ENCODE measurements around the gene DCAF17. TPM values are rescaled to one million over a fixed set of nuclear protein-coding genes. Genes with fewer than 3 reads are reported as not detected.
A peak's percentile ranks its signal among the peaks of the same experiment; 100 is the strongest.
"Not testable (repeated sequence)": the region's sequence is repeated elsewhere in the genome, so short reads cannot be mapped to it uniquely, and the experiment has no call there.

DCAF17 gene
- total RNA-seq, 1 experiment from 2014 or later: 20.8 TPM

DNA sequence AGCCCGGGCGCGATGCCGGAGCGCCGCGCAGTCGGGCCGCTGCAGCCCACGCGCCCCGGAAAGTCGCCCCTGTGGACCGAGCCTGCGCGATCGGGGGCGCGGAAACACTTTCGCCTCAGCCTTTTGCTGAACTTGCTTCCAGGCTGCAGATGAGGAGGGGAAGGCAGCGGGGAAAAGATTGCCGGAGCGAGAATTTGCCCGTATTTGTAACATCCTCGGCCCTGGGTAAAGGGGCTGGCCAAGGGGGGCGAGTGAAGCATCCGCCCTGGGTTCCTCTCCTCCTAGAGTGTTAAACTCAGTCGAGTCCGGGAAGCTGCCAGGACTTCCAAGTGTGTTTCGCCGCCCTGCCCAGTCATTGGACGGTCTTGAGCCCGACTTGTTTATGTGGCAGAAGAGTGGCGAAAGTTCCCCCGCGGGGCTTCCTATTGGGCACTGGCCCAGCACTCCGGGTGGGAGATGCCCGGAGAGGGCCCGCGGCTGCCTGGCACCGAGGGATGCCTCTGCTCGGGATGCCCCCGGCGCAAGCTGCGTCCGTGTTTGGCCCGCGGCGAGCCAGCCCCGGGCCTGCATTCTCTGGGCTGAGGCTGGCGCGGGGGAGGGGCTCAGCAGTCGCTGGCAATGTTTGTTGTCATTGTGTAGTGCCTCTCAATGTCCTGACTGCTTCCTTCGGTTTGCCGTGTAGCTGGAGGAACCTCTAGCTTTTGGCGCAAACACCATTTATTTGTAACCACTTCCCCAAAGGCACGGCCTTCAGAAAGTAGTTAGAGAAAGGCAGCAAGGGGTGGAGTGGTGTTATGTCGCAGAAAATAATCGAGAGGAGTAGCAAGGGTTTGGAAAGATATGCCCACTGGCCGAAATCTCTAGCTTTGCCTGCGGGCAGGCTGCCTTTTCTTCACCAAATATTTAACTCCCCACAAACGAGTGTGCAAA, 89.3 kb downstream of the DCAF17 start:
- Mint-ChIP-seq H3K4me3 (ENCODE audit: unreplicated experiment) (peak overlapping the region; percentile 85), H3K27ac (ENCODE audit: low read depth, unreplicated experiment) (peak overlapping the region; percentile 75), H3K4me1 (ENCODE audit: insufficient read depth, unreplicated experiment) (peaks cover 16% of the 10 kb centered on the region), H3K27me3 (ENCODE audit: insufficient read depth, unreplicated experiment) (no peaks in the 10 kb centered on the region), H3K36me3 (ENCODE audit: insufficient read depth, unreplicated experiment) (no peaks in the 10 kb centered on the region), H3K9me3 (ENCODE audit: unreplicated experiment) (peaks cover 1% of the 10 kb centered on the region)
- TF ChIP-seq, protein P1, sequence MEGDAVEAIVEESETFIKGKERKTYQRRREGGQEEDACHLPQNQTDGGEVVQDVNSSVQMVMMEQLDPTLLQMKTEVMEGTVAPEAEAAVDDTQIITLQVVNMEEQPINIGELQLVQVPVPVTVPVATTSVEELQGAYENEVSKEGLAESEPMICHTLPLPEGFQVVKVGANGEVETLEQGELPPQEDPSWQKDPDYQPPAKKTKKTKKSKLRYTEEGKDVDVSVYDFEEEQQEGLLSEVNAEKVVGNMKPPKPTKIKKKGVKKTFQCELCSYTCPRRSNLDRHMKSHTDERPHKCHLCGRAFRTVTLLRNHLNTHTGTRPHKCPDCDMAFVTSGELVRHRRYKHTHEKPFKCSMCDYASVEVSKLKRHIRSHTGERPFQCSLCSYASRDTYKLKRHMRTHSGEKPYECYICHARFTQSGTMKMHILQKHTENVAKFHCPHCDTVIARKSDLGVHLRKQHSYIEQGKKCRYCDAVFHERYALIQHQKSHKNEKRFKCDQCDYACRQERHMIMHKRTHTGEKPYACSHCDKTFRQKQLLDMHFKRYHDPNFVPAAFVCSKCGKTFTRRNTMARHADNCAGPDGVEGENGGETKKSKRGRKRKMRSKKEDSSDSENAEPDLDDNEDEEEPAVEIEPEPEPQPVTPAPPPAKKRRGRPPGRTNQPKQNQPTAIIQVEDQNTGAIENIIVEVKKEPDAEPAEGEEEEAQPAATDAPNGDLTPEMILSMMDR (IDR thresholded peaks at IDR 0.05; ENCODE audit: unreplicated experiment): no peak
- ChIA-PET CTCF (interaction anchor here (0.5 to 1.4 kb wide), 7 partner anchors 32 to 595 kb away, joined by 3 to 4 read pairs (median 4); partner anchors contain the start of genes DCAF17, GORASP2 and METTL8), POLR2A (interaction anchor here (0.5 to 4.8 kb wide), 40 partner anchors 8 to 1511 kb away, joined by 3 to 108 read pairs (median 4); partner anchors contain the start of genes DCAF17, DYNC1I2, GORASP2 and METTL8)
- peak; percentile 77 for DNase-seq (ENCODE audit: unreplicated experiment)
- no TSS peak for BruUV-seq (replicated peaks)
- intact Hi-C loops (cut with micrococcal nuclease): no loop called here

DNA sequence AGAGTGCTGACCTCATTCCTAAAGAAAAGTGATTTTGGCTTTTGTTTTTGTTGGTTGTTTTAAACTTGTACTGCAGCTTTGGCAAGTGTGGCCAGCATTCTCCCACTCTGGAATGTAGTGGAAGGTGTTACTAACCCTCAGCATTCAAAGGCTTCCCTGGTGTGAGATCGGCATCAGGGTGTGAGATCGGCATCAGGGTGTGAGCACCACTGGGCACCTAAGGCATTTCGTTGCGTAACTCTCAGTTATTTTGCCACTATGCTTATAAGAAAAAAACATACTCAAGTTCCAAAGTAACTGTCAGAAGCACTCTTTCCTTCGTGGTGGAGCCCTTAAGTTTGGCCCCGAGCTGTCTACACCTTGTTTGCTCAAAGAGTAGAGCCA, 90.0 kb downstream of the DCAF17 start:
- ChIA-PET POLR2A (interaction anchor here (0.7 to 4.8 kb wide), 32 partner anchors 8 to 707 kb away, joined by 3 to 108 read pairs (median 4); partner anchors contain the start of genes DCAF17, GORASP2 and METTL8), CTCF (interaction anchor here (0.6 to 1.4 kb wide), 6 partner anchors 32 to 595 kb away, joined by 3 to 4 read pairs (median 4); partner anchors contain the start of genes DCAF17, GORASP2 and METTL8)
- Mint-ChIP-seq H3K9me3 (ENCODE audit: unreplicated experiment) (peaks cover 8% of the 10 kb centered on the region), H3K4me3 (ENCODE audit: unreplicated experiment) (peak overlapping the region; percentile 85), H3K27me3 (ENCODE audit: insufficient read depth, unreplicated experiment) (no peaks in the 10 kb centered on the region), H3K27ac (ENCODE audit: low read depth, unreplicated experiment) (peak overlapping the region; percentile 75), H3K36me3 (ENCODE audit: insufficient read depth, unreplicated experiment) (no peaks in the 10 kb centered on the region), H3K4me1 (ENCODE audit: insufficient read depth, unreplicated experiment) (peaks cover 21% of the 10 kb centered on the region)
- no TSS peak for BruUV-seq (replicated peaks)
- intact Hi-C loops (cut with micrococcal nuclease): no loop called here
- DNase-seq (ENCODE audit: unreplicated experiment): peak; percentile 83
- TF ChIP-seq, protein P1 (IDR thresholded peaks at IDR 0.05; ENCODE audit: unreplicated experiment): no peak

DNA sequence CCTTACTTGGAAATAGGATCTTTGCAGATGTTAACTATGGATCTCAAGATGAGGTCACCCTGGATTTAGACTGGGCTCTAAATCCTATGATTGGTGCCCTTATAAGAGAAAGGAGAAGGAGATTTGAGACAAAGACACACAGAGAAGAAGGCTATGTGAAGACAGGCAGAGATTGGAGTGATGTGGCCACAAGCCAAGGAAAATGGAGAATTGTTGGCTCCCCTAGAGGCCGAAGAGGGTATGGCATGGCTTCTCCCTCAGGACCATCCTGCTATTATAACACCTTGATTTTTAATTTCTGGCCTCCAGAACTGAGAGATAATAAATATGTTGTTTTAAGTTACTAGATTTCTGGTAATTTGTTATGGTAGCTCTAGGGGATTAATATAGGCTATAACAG, 95.9 kb downstream of the DCAF17 start:
- POLR2A ChIA-PET: interaction anchor here (0.7 to 1.1 kb wide), 2 partner anchors 8 to 52 kb away, joined by 3 to 5 read pairs; partner anchors contain the start of gene CYBRD1
- H3K36me3 Mint-ChIP-seq (ENCODE audit: insufficient read depth, unreplicated experiment): peaks cover 7% of the 10 kb centered on the region
- H3K27ac Mint-ChIP-seq (ENCODE audit: low read depth, unreplicated experiment): no peak overlapping the region
- H3K27me3 Mint-ChIP-seq (ENCODE audit: insufficient read depth, unreplicated experiment): no peaks in the 10 kb centered on the region
- DNase-seq (ENCODE audit: unreplicated experiment): no peak
- H3K4me1 Mint-ChIP-seq (ENCODE audit: insufficient read depth, unreplicated experiment): peaks cover 11% of the 10 kb centered on the region
- H3K9me3 Mint-ChIP-seq (ENCODE audit: unreplicated experiment): peaks cover 15% of the 10 kb centered on the region
- no TSS peak for BruUV-seq (replicated peaks)
- H3K4me3 Mint-ChIP-seq (ENCODE audit: unreplicated experiment): no peak overlapping the region
- intact Hi-C loops (cut with micrococcal nuclease): no loop called here
- TF ChIP-seq, protein P1 (IDR thresholded peaks at IDR 0.05; ENCODE audit: unreplicated experiment): peak; percentile 46
- CTCF ChIA-PET: interaction anchor here (0.6 to 1.3 kb wide), 2 partner anchors 23 to 50 kb away, joined by 3 to 4 read pairs; no protein-coding TSS in a partner anchor

DNA sequence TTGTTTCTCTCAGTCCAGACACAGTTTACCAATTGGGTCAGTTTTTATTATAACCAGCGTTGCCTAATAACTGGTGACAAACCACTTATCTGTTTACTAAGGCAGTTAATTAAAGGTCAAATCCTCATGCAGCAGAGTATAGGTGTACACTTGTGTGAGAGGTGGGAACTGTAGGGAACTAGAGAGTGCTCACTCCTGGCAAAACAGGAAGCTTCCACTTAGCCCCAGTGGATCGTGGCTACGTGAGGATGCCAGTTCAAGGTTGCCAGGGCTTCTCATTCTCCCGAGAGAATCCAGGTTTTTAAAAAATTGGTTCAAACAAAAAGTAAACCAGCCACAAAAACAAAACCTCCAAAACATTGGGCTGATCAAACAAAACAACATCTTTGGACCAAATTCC, 96.4 kb downstream of the DCAF17 start:
- BruUV-seq (replicated peaks): no TSS peak
- Mint-ChIP-seq H3K27ac (ENCODE audit: low read depth, unreplicated experiment) (no peak overlapping the region), H3K27me3 (ENCODE audit: insufficient read depth, unreplicated experiment) (no peaks in the 10 kb centered on the region)

DNA sequence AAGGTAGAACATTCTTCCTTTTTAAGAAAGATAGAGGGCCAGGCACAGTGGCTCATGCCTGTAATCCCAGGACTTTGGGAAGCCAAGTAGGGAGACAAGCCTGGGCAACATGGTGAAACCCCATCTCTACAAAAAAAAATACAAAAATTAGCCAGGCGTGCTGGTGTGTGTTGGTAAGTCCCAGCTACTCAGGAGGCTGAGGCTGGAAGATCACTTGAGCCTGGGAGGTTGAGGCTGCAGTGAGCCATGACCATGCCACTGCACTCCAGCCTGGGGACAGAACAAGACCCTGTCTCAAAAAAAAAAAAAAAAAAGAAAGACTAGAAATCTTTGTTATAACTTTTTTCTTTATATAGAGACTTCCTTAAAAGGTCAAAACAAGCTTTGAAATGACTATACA, 96.8 kb downstream of the DCAF17 start:
- ChIA-PET CTCF (interaction anchor here (1.3 kb wide), 1 partner anchor 49 kb away, joined by 3 read pairs; no protein-coding TSS in a partner anchor), POLR2A (interaction anchor here (0.6 to 2.0 kb wide), 4 partner anchors 9 to 99 kb away, joined by 4 to 5 read pairs (median 4); partner anchors contain the start of gene CYBRD1)
- H3K4me1 Mint-ChIP-seq (ENCODE audit: insufficient read depth, unreplicated experiment); H3K27me3 Mint-ChIP-seq (ENCODE audit: insufficient read depth, unreplicated experiment); H3K36me3 Mint-ChIP-seq (ENCODE audit: insufficient read depth, unreplicated experiment); DNase-seq (ENCODE audit: unreplicated experiment); intact Hi-C loops (cut with micrococcal nuclease); H3K4me3 Mint-ChIP-seq (ENCODE audit: unreplicated experiment); BruUV-seq (replicated peaks): not testable (repeated sequence)
- H3K27ac Mint-ChIP-seq (ENCODE audit: low read depth, unreplicated experiment): peak overlapping the region; percentile 51
- H3K9me3 Mint-ChIP-seq (ENCODE audit: unreplicated experiment): peaks cover 15% of the 10 kb centered on the region

More for the DNA sequence above, 96.4 kb downstream of the DCAF17 start:
- POLR2A ChIA-PET: interaction anchor here (1.1 to 1.2 kb wide), 2 partner anchors 9 to 14 kb away, joined by 4 to 5 read pairs; partner anchors contain the start of gene CYBRD1
- CTCF ChIA-PET: interaction anchor here (0.6 to 1.3 kb wide), 2 partner anchors 24 to 49 kb away, joined by 3 to 4 read pairs; no protein-coding TSS in a partner anchor
- Mint-ChIP-seq H3K4me1 (ENCODE audit: insufficient read depth, unreplicated experiment) (peaks cover 6% of the 10 kb centered on the region), H3K9me3 (ENCODE audit: unreplicated experiment) (peaks cover 15% of the 10 kb centered on the region), H3K36me3 (ENCODE audit: insufficient read depth, unreplicated experiment) (peaks cover 7% of the 10 kb centered on the region), H3K4me3 (ENCODE audit: unreplicated experiment) (no peak overlapping the region)
- no peak for DNase-seq (ENCODE audit: unreplicated experiment)
- TF ChIP-seq, protein P1 (IDR thresholded peaks at IDR 0.05; ENCODE audit: unreplicated experiment): no peak
- intact Hi-C loops (cut with micrococcal nuclease): no loop called here
